Renal pelvis (tissue), 4 donors: ENCODE measurements around the gene DLG2. TPM values are rescaled to one million over a fixed set of nuclear protein-coding genes. Genes with fewer than 3 reads are reported as not detected.

ENCODE experiments used
- DNase-seq: peaks from one replicate; pipeline ENCODE4 v3.0.0-alpha.2; 2013
- polyA plus RNA-seq, 3 donors: library from polyadenylated mRNA; unstranded; fragments of 120-200 nt; gene quantifications; one replicate each; pipeline ENCODE4 v1.2.1, GENCODE V29; 2013; ENCODE audit not compliant: insufficient read length in 3 of 3

DLG2 gene
- polyA plus RNA-seq, 3 donors, result 10.1 to 16.6 (median 13.0) TPM

GRCh38 chr11:84014539-84014938 lies 1612.6 kb downstream of the DLG2 start:
- DNase-seq, result no peak

- DNase-seq, result no peak
These were observed 1614.8 kb downstream of the DLG2 start for GRCh38 chr11:84012171-84012826.

- no peak for DNase-seq
These were observed 1624.0 kb downstream of the DLG2 start for GRCh38 chr11:84003181-84003580.

GRCh38 chr11:83998921-83999320 lies 1628.2 kb downstream of the DLG2 start:
- DNase-seq, result no peak

GRCh38 chr11:83990160-83990733 lies 1636.9 kb downstream of the DLG2 start:
- DNase-seq, result no peak

DNA sequence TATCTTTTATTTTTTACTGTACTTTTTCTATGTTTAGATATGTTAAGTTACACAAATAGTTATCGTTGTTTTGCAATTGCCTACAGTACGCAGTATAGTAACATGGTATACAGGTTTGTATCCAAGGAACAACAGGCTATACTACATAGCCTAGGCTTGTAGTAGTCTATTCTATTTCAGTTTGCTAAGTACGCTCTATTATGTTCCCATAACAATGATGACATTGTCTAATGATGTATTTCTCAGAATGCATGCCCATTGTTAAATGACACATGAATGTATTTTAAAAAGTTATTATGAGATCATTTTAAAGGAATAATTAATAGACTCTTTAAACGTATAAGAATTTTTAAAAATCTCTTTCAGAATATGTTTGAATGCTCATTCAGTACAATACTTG lies 1644.3 kb downstream of the DLG2 start:
- no peak for DNase-seq

GRCh38 chr11:83979593-83979992 lies 1647.6 kb downstream of the DLG2 start:
- DNase-seq, result no peak

DNA sequence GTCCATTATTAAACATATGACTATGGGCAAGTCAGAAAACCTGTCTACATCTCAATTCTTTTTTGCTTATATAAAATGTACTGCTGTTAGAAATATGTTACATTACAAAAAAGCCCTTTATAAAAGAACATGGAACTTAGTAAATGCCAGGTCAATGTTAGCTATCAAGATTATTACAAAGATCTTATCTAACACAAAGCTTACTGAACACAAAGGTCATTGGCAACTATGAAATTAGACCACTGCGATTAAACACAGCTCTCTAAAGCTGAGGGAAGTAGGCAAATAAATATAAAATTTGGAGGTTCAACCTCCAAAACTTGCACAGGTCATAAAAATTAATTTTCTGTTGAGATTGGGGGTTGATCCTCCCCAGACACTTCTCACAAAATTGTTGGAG lies 1648.2 kb downstream of the DLG2 start:
- DNase-seq, result no peak

DNA sequence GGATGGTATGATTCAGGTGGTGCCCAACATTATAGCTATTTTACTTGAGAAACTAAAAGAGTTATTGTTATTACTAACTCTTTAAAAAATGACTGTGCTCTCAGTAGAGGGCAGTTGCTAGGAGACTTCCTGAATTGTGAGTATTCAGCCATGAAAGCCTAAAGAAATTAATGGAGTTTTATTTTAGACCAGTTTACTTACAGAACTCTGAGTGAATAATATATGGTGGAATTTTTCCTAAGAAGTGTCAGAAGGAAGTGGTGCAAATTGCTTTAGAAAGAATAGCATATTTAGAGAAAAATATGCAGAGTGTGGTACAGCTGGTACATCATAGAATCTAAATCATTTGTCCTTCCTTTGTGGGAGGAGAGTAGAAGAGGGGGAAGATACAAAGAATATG lies 1651.1 kb downstream of the DLG2 start:
- no peak for DNase-seq

DNA sequence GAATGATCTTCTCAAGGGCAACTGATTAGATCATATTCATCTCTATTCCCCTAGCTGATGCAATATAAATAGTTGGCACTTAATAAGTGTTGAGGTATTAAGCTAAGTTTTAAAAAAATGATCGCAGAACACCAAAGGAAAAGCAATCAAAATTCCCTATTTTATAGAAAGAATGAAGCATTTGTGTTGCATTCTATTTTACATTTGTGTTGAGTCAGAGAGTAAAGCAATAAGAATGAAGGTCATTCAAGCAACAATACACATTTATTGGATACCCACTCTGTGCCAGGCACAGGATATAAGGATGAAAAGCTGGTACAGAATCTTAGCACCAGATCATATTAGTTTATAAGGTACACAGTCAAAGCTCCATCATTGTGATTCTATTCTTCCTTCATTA lies 1654.6 kb downstream of the DLG2 start:
- no peak for DNase-seq

GRCh38 chr11:83971063-83971462 lies 1656.1 kb downstream of the DLG2 start:
- no peak for DNase-seq

GRCh38 chr11:83970061-83970671 lies 1657.0 kb downstream of the DLG2 start:
- no peak for DNase-seq

- DNase-seq, result no peak
These were observed 1669.9 kb downstream of the DLG2 start for GRCh38 chr11:83957038-83957900.

GRCh38 chr11:83956119-83956697 lies 1670.9 kb downstream of the DLG2 start:
- DNase-seq, result no peak

GRCh38 chr11:83954780-83955179 lies 1672.4 kb downstream of the DLG2 start:
- DNase-seq, result no peak

- no peak for DNase-seq
These were observed 1675.6 kb downstream of the DLG2 start for GRCh38 chr11:83951521-83951920.

- DNase-seq, result no peak
These were observed 1678.9 kb downstream of the DLG2 start for GRCh38 chr11:83948200-83948599.

DNA sequence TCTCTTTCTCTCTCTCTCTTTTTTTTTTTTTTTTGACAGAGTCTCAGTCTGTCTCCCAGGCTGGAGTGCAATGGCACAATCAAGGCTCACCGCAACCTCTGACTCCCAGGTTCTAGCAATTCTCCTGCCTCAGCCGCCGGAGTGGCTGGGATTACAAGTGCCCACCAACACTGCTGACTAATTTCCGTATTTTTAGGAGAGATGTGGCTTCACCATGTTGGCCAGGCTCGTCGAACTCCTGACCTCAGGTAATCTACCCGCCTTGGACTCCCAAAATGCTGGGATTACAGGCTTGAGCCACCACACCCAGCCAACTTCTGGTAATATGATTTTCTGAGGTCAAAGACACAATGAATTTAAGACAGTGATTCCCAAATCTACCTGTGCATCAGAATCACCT lies 1681.2 kb downstream of the DLG2 start:
- no peak for DNase-seq

- DNase-seq, result no peak
These were observed 1686.1 kb downstream of the DLG2 start for GRCh38 chr11:83941050-83941449.

GRCh38 chr11:83938148-83938547 lies 1689.0 kb downstream of the DLG2 start:
- no peak for DNase-seq

GRCh38 chr11:83933008-83933407 lies 1694.1 kb downstream of the DLG2 start:
- no peak for DNase-seq

- no peak for DNase-seq
These were observed 1699.7 kb downstream of the DLG2 start for GRCh38 chr11:83927422-83927821.
